GM19351 (cell line): Measurements from ENCODE around the gene GNAZ.

Experiments used
- ATAC-seq: cut with Tn5 transposase; IDR thresholded peaks from one replicate; pipeline ENCODE4 v1.9.1; 2021; ENCODE audit warnings: mild to moderate bottlenecking, moderate library complexity; ENCODE audit not compliant: unreplicated experiment

The GNAZ gene

GRCh38 chr22:23151827-23152226 is 81.5 kb downstream of the GNAZ start:
- ATAC-seq = no peak

GRCh38 chr22:23152238-23153114 is 82.2 kb downstream of the GNAZ start:
- ATAC-seq = no peak

GRCh38 chr22:23153994-23154393 is 83.7 kb downstream of the GNAZ start:
- ATAC-seq = no peak

GRCh38 chr22:23154461-23154860 is 84.1 kb downstream of the GNAZ start:
- no peak for ATAC-seq

GRCh38 chr22:23155143-23155542 is 84.8 kb downstream of the GNAZ start:
- no peak for ATAC-seq

GRCh38 chr22:23155831-23156230 is 85.5 kb downstream of the GNAZ start:
- no peak for ATAC-seq

DNA sequence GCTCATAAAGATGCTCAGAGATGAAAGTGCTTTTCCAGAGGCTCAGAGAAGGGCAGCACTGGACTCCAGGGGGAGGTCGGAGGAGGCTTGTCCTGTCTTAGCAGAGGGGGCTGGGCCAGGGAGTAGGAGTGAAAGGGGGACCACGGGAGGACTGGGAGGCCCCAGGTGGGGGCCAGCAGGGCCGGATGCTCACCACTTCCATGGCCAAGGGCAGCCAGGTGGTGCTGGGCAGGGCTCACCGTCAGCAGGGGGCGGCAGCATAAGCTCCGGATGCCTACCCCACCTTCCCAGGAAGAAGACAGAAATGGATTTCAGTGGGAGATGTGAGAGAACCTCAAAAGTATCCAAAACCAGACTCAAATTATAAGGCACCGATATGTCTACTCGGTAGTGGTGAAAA is 86.0 kb downstream of the GNAZ start:
- ATAC-seq = no peak

- no peak for ATAC-seq
Measured at GRCh38 chr22:23157560-23158515, 87.5 kb downstream of the GNAZ start.

DNA sequence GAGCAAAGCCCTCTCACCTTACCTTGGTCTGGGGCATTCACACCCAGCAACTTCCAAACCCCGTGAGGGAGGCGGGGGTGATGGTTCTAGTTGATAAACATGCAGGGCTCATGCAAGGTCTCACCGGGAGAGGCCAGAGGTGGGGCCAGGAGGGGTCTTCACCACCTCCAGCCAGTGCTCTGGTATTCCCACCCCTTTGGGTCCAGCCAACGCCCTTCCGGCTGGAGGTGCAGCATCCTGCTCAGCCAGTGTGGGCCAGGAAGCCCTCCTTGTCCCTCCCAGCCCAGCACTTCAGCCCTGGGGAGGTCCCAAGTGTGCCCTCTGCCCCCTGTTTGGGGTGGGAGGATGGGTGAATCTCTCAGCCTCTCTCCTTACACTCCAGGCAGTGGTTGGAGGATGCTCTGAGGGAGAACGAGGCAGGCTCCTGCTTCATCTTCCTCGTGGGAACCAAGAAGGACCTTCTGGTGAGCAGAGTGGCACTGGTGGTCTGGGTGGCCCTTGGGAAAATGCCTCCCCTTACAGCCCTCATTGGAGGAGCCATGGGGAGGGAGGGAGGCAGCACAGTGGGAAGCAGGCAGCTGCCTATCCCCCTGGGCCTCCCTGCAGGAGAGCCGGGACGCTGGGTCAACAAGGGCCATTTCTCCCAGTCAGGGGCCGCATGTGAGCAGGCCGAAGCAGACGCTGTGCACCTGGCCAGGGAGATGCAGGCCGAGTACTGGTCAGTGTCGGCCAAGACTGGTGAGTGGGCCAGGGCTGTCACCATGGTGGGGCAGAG is 88.4 kb downstream of the GNAZ start:
- ATAC-seq = no peak

GRCh38 chr22:23159291-23159630 is 88.9 kb downstream of the GNAZ start:
- no peak for ATAC-seq

DNA sequence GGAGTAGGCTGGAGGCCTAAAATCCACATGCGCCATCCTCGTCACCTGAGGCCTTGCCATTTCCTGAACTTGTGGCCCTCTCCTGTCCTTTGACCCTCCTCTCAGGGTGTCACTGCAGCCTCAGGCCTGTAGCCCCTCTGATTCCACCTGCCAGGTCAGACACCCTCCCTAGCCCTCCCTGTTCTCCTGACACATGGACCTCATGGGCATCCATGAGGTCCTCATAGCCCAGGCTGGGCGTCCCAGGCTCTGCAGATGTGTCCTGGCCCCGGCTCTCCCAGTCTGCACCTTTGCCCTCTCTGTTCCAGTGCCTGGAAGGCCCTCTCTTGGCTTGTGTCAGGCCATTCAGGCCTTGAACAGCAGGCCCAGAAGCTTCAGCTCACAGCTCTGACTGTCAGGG is 90.7 kb downstream of the GNAZ start:
- ATAC-seq = no peak

- no peak for ATAC-seq
Measured at GRCh38 chr22:23161574-23161973, 91.3 kb downstream of the GNAZ start.

DNA sequence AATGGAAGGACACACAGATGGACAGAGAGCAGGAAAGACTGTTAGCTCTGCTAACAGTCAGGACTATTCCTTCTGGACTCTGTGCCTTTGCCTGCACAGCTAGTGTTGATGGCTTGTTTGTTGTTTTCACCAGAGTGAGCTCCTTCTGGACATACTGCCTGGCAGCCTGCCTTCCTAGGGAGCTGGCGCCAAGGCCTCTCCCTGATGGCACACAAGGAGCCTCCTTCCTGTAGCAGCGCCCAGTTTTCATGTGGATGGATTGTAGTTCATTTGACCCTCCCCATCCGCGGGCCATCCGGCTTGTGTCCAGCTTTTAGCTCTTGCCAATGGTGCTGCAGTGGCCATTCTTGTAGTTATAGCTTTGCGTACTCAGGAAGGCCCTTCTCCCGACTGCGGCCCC is 93.3 kb downstream of the GNAZ start:
- no peak for ATAC-seq

DNA sequence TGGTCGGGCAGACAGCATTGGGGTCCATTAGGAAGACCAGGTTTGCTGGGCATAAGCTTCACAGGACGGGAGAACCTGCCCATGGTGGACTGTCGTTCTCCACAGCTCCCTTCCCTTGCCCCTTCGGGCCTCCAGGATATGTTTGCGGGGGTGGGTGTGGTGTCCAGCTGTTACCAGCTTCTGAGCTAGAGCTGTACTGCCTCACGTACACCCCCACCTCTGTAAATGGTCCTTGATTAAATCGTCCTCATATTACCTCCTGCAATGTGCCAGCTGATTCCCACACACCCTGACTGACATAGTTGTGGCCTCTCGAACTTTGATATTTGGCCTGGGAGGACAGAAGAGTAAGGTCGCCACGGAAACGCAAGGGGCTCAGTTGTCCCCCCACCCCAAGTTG is 93.8 kb downstream of the GNAZ start:
- ATAC-seq = no peak

- no peak for ATAC-seq
Measured at GRCh38 chr22:23166042-23166831, 95.9 kb downstream of the GNAZ start.

DNA sequence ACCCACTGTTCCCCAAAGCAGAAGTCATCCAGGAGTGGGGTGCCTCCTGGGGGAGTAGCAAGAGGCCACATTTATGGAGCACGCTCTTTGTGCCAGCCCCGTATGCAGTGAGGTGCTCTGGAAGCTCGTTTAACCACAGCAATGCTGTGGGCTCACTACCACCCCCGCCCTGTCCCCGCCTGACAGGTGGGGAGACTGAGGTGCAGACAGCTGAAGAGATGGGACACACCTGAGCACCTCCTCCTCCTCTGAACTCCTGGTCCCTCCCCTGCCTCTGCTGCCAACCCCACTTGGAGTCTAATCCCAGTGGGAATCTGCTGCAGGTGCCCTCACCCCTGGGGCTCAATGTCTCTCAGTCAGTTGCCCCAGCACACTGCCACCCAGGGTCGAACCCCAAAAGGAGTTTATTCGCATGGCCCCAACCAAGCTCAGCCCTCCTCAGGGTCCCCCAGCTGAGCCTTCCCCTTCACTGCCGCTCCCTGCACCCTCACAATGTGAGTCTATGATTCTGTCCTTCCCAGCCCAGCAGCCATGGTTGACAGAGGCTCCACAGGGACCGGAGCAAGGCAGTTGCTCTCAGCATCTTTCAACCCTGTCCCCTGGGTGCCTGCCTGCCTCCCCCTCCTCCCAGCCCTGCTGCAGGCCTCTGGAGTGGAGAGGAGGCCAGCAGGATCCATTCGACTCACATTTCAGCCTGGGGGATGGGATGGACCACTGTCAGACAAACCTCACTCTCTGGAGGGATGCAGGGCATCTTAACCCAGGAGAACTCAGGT is 96.7 kb downstream of the GNAZ start:
- ATAC-seq = no peak

DNA sequence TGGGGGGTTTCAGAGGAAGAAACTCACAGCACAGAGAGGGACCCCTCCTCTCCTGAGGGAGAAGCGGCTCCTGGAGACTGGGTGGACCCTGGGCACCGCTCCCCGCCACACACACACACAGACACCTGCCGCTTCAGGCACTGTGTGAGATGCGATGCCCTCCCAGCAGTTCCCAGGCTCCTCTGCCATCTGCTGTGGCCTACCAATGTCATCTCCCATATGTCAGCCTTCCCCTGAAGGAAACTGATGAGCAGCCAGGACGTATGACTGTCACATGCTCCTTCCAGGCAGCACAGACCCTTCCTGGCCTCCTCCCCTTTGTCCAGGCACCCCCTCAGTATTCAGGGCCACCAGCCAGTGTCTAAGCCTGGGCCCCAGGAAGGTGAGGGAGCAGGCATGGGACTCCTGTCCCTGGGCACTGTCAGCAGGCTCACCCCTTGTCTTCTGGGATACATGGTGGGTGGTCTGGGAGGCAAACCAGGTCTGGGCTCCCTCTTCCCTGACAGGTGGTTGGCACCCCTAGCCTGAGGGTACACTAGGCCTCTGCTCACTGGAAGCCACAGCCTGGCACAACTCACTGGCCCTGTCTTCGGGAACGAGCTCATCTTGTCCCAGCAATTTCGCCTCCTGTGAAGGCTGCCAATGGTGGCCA is 98.2 kb downstream of the GNAZ start:
- ATAC-seq = no peak

- ATAC-seq = no peak
Measured at GRCh38 chr22:23169043-23169406, 98.7 kb downstream of the GNAZ start.
